A549 (cell line): ENCODE measurements around the gene LATS1. TPM values are rescaled to one million over a fixed set of nuclear protein-coding genes. Genes with fewer than 3 reads are reported as not detected.
"Not testable (repeated sequence)": the region's sequence is repeated elsewhere in the genome, so short reads cannot be mapped to it uniquely, and the experiment has no call there.

Source experiments
- ATAC-seq, 2 experiments: fragments of 200-7000 bp in 1 of 2; fragments of >200 bp in 1 of 2; cut with Nextera tagmentation in 1 of 2; cut with Tn5 transposase in 1 of 2; 3 replicates each; pipeline versions ENCODE4 v1.8.0 to v1.9.1; 2018 to 2020; ENCODE audit warnings: mild to moderate bottlenecking in 1 of 2, moderate library complexity in 1 of 2
- CTCF ChIA-PET: fragments of 300-600 bp; sonication (Branson Sonifier 250); formaldehyde crosslinking; extraction: SDS; loops from one replicate; lab custom pipeline; 2021; ENCODE audit warnings: antibody characterized with exemption, inconsistent platforms; lab: Yijun Ruan, JAX
- POLR2A ChIA-PET: fragments of 350-600 bp; formaldehyde crosslinking; extraction: SDS; loops from one replicate; lab custom pipeline; 2021; ENCODE audit warnings: antibody characterized with exemption, inconsistent platforms; lab: Yijun Ruan, JAX
- DNase-seq, 2 experiments: peaks; one replicate each; pipeline versions ENCODE4 v3.0.0 to v3.0.0-alpha.2; 2011 to 2016; ENCODE audit warnings: low read depth in 1 of 2, low spot score in 1 of 2
- FAIRE-seq: peaks from 2 replicates; lab custom pipeline; 2011; peaks lifted over from hg19 to GRCh38; lab: Jason Lieb, UNC
- H3K27ac ChIP-seq, 2 experiments: fragments of >200 bp; sonication (Bioruptor Twin); formaldehyde crosslinking; 3 replicates each; pipeline ENCODE4 v1.5.1; 2016 to 2017
- H3K4me1 ChIP-seq: fragments of >200 bp; sonication (Bioruptor Twin); formaldehyde crosslinking; 3 replicates; pipeline ENCODE4 v1.6.1; 2016
- H3K4me2 ChIP-seq: fragments of >200 bp; sonication (Bioruptor Twin); formaldehyde crosslinking; 3 replicates; pipeline ENCODE4 v1.6.1; 2016
- H3K4me3 ChIP-seq: fragments of >200 bp; sonication (Bioruptor Twin); formaldehyde crosslinking; 3 replicates; pipeline ENCODE4 v1.5.1; 2016
- H3K9me3 ChIP-seq: fragments of >200 bp; sonication (Bioruptor Twin); formaldehyde crosslinking; 3 replicates; pipeline ENCODE4 v1.6.1; 2016
- CEBPB ChIP-seq, 2 experiments: fragments of >200 bp in 1 of 2; sonication (Bioruptor Twin) in 1 of 2; formaldehyde crosslinking in 1 of 2; IDR thresholded peaks; 2 replicates each; pipeline ENCODE4 v1.6.1; 2012 to 2016
- CHD2 ChIP-seq: fragments of 150-350 bp; IDR thresholded peaks from 2 replicates; pipeline ENCODE4 v1.6.1; 2014; ENCODE audit warnings: low read length; ENCODE audit not compliant: partially characterized antibody
- FOSB ChIP-seq: fragments of 250-450 bp; sonication (Bioruptor Pico); IDR thresholded peaks from 2 replicates; pipeline ENCODE4 v1.5.0; 2020; ENCODE audit warnings: mild to moderate bottlenecking, moderate library complexity
- FOSL2 ChIP-seq, 2 experiments: fragments of 450-650 bp in 1 of 2; fragments of >200 bp in 1 of 2; sonication (Bioruptor Twin) in 1 of 2; formaldehyde crosslinking; IDR thresholded peaks; 2 replicates each; pipeline versions ENCODE4 v1.5.0 to v1.6.1; 2016 to 2020; ENCODE audit warnings: mild to moderate bottlenecking in 1 of 2, moderate library complexity in 1 of 2
- HDAC2 ChIP-seq: fragments of 200-600 bp; sonication (generic); IDR thresholded peaks from 2 replicates; pipeline ENCODE4 v1.6.1; 2016
- HEYL ChIP-seq: fragments of 250-450 bp; sonication (Bioruptor Pico); IDR thresholded peaks from 2 replicates; pipeline ENCODE4 v1.8.0; 2021; ENCODE audit warnings: mild to moderate bottlenecking, moderate library complexity
- JUN ChIP-seq, 2 experiments: fragments of >200 bp; sonication (Bioruptor Twin); formaldehyde crosslinking; IDR thresholded peaks; 2 replicates in 1 of 2; 3 replicates in 1 of 2; pipeline ENCODE4 v1.6.1; 2016 to 2017
- KDM5A ChIP-seq: fragments of 200-600 bp; sonication (generic); IDR thresholded peaks from 2 replicates; pipeline ENCODE4 v1.6.1; 2016; ENCODE audit warnings: antibody characterized with exemption, mild to moderate bottlenecking
- MAFK ChIP-seq: fragments of 450-650 bp; IDR thresholded peaks from 2 replicates; pipeline ENCODE4 v1.6.1; 2014; ENCODE audit not compliant: partially characterized antibody
- PHF8 ChIP-seq: fragments of 200-600 bp; sonication (generic); IDR thresholded peaks from 2 replicates; pipeline ENCODE4 v1.6.1; 2016; ENCODE audit warnings: low read depth, mild to moderate bottlenecking, antibody characterized with exemption, moderate library complexity, borderline replicate concordance
- POLR2A ChIP-seq: IDR thresholded peaks from 2 replicates; pipeline ENCODE4 v1.6.1; 2012; ENCODE audit warnings: mild to moderate bottlenecking, low read length
- RCOR1 ChIP-seq: fragments of 150-350 bp; IDR thresholded peaks from 2 replicates; pipeline ENCODE4 v1.6.1; 2014; ENCODE audit warnings: antibody characterized with exemption, low read length, low read depth
- RNF2 ChIP-seq: fragments of 200-600 bp; sonication (generic); IDR thresholded peaks from 2 replicates; pipeline ENCODE4 v1.6.1; 2016; ENCODE audit warnings: low read depth, mild to moderate bottlenecking, antibody characterized with exemption, moderate library complexity, borderline replicate concordance
- ZSCAN20 ChIP-seq: fragments of 250-450 bp; sonication (Bioruptor Pico); IDR thresholded peaks from 2 replicates; pipeline ENCODE4 v1.8.0; 2022; ENCODE audit warnings: mild to moderate bottlenecking, moderate library complexity
- WGBS: methylation state at CpG from one replicate; pipeline ENCODE4 v1.1.6; 2017; ENCODE audit errors: missing lambda C conversion rate; 5-methylcytosine and 5-hydroxymethylcytosine counted together
- polyA plus RNA-seq, 4 experiments: library from polyadenylated mRNA; depleted of rRNA in 3 of 4; stranded (reverse); fragments of >200 nt; fragmentation: RNase III in 1 of 4; extraction: RNeasy Plus Mini Kit Qiagen cat#74134 plus additional on column Dnase treatment in 1 of 4; gene quantifications; 2 replicates in 3 of 4; 3 replicates in 1 of 4; pipeline ENCODE4 v1.2.3, GENCODE V29; 2011 to 2017
- TF ChIP-seq, protein P1 (sequence below): fragments of >200 bp; sonication (Bioruptor Twin); formaldehyde crosslinking; IDR thresholded peaks from 3 replicates; pipeline ENCODE4 v1.6.1; 2016
- TF ChIP-seq, protein P2 (sequence below): IDR thresholded peaks from 2 replicates; pipeline ENCODE4 v1.6.1; 2012
- TF ChIP-seq, protein P3 (sequence below): fragments of >200 bp; sonication (Bioruptor Twin); formaldehyde crosslinking; IDR thresholded peaks from 3 replicates; pipeline ENCODE4 v1.5.1; 2016
- TF ChIP-seq, protein P4 (sequence below): IDR thresholded peaks from 2 replicates; pipeline ENCODE4 v1.6.1; 2012
- TF ChIP-seq, protein P5 (sequence below): IDR thresholded peaks from 2 replicates; pipeline ENCODE4 v1.6.1; 2012; ENCODE audit warnings: low read depth, borderline replicate concordance

The LATS1 gene
- polyA plus RNA-seq, 2 of the 4 experiments (the other 2 are of a cell fraction), result 6.1 to 18.5 TPM

DNA sequence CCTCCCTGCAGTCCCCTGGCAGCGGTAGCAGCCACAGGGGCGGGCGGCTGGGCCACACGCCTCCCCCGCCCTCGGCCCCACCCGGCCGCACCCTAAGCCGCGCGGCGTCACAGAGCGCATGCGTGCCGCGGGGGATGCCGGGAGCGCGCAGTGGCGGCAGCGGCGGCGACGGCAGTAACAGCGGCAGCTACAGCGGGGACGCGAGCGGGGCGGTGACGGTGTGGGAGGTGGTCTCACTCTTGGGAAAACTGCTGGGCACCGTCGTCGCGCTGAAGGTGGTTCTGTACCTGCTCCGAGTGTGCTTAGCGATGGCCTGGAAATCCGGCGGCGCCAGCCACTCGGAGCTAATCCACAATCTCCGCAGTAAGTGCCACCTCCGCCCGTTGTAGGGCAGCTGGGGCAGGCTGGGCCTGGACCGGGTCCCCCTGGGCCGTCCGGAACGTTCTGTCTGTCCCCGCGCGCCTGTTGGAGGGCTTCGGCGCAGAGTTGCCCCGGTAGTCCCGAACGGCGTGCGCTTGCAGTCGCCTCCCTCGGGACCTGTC, 31.8 kb upstream of the LATS1 start, which contains the start of gene PCMT1:
PCMT1 (plus strand) TSS at position 148 of the 542 bp plus-strand sequence; CDS start at position 309, 161 bp downstream.
- Histone ChIP-seq H3K27ac (peak within 1 kb of the TSS; percentile 93 to 97), H3K4me3 (peak within 1 kb of the TSS; percentile 97), H3K9me3 (no peaks in the 10 kb centered on the region), H3K4me2 (peak within 1 kb of the TSS; percentile 74), H3K4me1 (peaks cover 24% of the 10 kb centered on the region)
- peak; percentile 90 to 93 for ATAC-seq
- CTCF ChIA-PET, result no interaction called here
- POLR2A ChIA-PET, result interaction anchor here (0.6 to 1.3 kb wide), 5 partner anchors 14 to 199 kb away, joined by 3 to 9 read pairs (median 3); partner anchors contain the start of genes GINM1 and LATS1
- no peak for FAIRE-seq
- TF ChIP-seq, protein P1, sequence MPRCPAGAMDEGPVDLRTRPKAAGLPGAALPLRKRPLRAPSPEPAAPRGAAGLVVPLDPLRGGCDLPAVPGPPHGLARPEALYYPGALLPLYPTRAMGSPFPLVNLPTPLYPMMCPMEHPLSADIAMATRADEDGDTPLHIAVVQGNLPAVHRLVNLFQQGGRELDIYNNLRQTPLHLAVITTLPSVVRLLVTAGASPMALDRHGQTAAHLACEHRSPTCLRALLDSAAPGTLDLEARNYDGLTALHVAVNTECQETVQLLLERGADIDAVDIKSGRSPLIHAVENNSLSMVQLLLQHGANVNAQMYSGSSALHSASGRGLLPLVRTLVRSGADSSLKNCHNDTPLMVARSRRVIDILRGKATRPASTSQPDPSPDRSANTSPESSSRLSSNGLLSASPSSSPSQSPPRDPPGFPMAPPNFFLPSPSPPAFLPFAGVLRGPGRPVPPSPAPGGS, result 0 out of 3 replicates have a peak, but pooled peaks have one; percentile 41
- TF ChIP-seq RCOR1 (no peak), JUN (IDR thresholded peaks at IDR 0.05) (peak; percentile 27 to 48; a peak in 2 of 5 replicates), HEYL (CRISPR knock-in tag) (no peak), PHF8 (peak; percentile 8; the same call in 1 of the 2 replicates), CHD2 (no peak), POLR2A (peak; percentile 74)
- DNase-seq, result peak; percentile 67 to 89
- 2% methylated on average over 13 of the region's 60 CpGs for WGBS

DNA sequence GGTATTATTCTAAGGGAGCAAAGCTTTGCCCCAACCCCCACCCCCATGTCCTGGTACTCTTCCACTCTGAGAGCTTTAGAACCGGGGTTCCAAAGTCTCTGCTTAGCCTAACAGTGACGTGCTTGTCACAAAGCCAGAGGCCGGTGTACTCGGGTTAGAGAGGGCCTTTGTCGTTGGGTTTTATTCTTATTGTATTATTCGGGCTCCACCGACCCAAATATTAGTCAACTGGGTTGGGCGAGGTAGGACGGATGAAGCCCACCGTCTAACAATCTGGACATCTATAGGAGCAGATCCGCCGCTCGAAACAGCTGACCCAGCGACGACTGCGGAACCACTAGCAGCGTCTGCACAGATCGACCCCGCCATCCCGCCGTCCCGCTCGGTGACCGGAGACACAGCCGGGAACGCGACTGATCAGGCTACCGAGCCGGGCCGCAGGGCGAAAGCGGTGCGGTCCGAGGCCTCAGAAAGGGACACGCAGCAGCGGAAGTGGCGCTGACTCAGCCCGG, 31.2 kb upstream of the LATS1 start:
- CTCF ChIA-PET; DNase-seq; FAIRE-seq; H3K9me3 ChIP-seq; TF ChIP-seq FOSL2 (IDR thresholded peaks at IDR 0.05): not testable (repeated sequence)
- H3K4me3 ChIP-seq, result peak overlapping the region; percentile 97
- WGBS, result no CpG with 5 or more reads among the region's 38 CpGs
- peak overlapping the region; percentile 59 for H3K4me2 ChIP-seq
- POLR2A ChIA-PET, result interaction anchor here (0.6 to 1.3 kb wide), 4 partner anchors 14 to 183 kb away, joined by 3 to 9 read pairs (median 3); partner anchors contain the start of genes GINM1 and LATS1
- peaks cover 24% of the 10 kb centered on the region for H3K4me1 ChIP-seq
- peak overlapping the region; percentile 93 to 97 for H3K27ac ChIP-seq
- ATAC-seq, result peak; percentile 3 to 9; a peak in 4 of 6 replicates
- peak; percentile 54 for TF ChIP-seq FOSL2 (CRISPR knock-in tag; IDR thresholded peaks at IDR 0.05)

DNA sequence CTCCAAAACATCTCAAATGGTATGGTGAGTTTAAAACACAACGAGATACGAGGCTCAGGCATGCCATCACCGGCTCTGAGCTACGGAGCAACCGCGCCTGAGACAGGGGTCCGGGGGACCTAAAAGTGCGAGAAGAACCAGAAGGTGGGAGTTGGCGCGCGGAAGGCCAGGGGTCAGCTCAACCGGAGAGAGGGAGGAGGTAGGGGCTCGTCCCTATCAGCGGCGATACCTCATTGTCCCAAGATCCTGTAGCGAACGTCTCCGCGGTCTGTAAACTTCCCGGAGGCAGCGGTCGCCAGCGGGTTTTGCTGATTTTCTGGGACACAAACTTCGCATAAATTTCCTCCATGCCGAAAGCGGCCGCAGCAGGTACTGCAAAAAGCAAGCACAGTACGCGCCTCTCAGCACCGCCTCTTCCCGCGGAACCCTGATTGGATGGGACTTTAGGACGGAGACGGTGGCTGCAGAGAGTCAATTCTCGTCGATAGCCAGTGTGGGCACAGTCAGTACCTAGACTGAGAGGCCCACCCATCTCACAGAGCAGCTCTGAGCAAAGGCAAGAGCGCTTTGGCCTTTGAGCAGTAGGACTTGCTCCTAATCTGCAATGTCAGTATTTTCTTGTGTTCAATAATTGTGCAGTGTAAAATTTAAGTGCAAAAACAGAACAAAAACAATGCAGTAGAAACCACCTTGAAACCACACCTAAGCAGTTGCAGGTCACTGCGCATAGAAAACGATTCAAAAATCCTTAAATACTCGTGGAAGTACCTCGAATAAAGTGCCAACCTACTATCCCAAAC, 28.4 kb upstream of the LATS1 start, which contains the start of gene NUP43:
NUP43 (minus strand) TSS at position 383 of the 800 bp plus-strand sequence; CDS start at position 349, 34 bp downstream.
- H3K27ac ChIP-seq, result peak within 1 kb of the TSS; percentile 78 to 91
- WGBS, result 7% methylated on average over 11 of the region's 41 CpGs
- peak; percentile 70 for TF ChIP-seq MAFK
- TF ChIP-seq, protein P2, sequence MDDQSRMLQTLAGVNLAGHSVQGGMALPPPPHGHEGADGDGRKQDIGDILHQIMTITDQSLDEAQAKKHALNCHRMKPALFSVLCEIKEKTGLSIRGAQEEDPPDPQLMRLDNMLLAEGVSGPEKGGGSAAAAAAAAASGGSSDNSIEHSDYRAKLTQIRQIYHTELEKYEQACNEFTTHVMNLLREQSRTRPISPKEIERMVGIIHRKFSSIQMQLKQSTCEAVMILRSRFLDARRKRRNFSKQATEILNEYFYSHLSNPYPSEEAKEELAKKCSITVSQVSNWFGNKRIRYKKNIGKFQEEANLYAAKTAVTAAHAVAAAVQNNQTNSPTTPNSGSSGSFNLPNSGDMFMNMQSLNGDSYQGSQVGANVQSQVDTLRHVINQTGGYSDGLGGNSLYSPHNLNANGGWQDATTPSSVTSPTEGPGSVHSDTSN, result no peak
- TF ChIP-seq FOSB (CRISPR knock-in tag), result no peak
- TF ChIP-seq, protein P3, sequence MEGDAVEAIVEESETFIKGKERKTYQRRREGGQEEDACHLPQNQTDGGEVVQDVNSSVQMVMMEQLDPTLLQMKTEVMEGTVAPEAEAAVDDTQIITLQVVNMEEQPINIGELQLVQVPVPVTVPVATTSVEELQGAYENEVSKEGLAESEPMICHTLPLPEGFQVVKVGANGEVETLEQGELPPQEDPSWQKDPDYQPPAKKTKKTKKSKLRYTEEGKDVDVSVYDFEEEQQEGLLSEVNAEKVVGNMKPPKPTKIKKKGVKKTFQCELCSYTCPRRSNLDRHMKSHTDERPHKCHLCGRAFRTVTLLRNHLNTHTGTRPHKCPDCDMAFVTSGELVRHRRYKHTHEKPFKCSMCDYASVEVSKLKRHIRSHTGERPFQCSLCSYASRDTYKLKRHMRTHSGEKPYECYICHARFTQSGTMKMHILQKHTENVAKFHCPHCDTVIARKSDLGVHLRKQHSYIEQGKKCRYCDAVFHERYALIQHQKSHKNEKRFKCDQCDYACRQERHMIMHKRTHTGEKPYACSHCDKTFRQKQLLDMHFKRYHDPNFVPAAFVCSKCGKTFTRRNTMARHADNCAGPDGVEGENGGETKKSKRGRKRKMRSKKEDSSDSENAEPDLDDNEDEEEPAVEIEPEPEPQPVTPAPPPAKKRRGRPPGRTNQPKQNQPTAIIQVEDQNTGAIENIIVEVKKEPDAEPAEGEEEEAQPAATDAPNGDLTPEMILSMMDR, result peak; percentile 8; the same call in 1 of the 3 replicates
- no peak for TF ChIP-seq HDAC2
- no peak for TF ChIP-seq CEBPB (IDR thresholded peaks at IDR 0.05)
- TF ChIP-seq POLR2A, result peak; percentile 21; the same call in 1 of the 2 replicates
- TF ChIP-seq, protein P4, sequence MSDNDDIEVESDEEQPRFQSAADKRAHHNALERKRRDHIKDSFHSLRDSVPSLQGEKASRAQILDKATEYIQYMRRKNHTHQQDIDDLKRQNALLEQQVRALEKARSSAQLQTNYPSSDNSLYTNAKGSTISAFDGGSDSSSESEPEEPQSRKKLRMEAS, result peak; percentile 46; the same call in 1 of the 2 replicates
- TF ChIP-seq KDM5A, result peak; percentile 38; the same call in 1 of the 2 replicates
- no peak for TF ChIP-seq RNF2
- peak in 1 of 2 experiments; percentile 60; a peak in 2 of 5 replicates for TF ChIP-seq JUN (IDR thresholded peaks at IDR 0.05)
- TF ChIP-seq ZSCAN20 (CRISPR knock-in tag), result no peak
- TF ChIP-seq, protein P5, sequence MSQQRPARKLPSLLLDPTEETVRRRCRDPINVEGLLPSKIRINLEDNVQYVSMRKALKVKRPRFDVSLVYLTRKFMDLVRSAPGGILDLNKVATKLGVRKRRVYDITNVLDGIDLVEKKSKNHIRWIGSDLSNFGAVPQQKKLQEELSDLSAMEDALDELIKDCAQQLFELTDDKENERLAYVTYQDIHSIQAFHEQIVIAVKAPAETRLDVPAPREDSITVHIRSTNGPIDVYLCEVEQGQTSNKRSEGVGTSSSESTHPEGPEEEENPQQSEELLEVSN, result peak; percentile 45; the same call in 1 of the 2 replicates
- TF ChIP-seq, all 56 proteins: peak for 7
- ChIA-PET CTCF (interaction anchor here (0.8 to 0.9 kb wide), 2 partner anchors 9 to 10 kb away, joined by 3 to 4 read pairs; no protein-coding TSS in a partner anchor), POLR2A (no interaction called here)
- Histone ChIP-seq H3K4me3 (peak within 1 kb of the TSS; percentile 81), H3K4me2 (peak within 1 kb of the TSS; percentile 92), H3K9me3 (no peaks in the 10 kb centered on the region), H3K4me1 (peaks cover 21% of the 10 kb centered on the region)
- FAIRE-seq (no peak), ATAC-seq (peak; percentile 77 to 79), DNase-seq (peak; percentile 81 to 94)

DNA sequence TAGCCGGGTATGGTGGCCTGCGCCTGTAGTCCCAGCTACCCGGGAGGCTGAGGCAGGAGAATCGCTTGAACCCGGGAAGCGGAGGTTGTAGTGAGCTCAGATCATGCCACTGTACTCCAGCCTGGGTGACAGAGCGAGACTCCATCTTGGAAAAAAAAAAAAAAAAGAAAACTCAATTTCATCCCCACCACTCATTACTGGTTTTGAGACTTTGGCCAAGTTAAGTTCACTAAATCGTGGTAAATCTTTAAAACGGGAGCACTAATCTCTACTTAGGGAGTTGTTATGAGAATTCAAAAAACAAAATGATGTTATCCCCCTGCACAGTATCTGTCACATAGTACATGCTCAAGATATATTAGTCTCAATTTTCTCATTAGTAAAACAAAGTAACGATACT, 27.4 kb upstream of the LATS1 start:
- POLR2A ChIA-PET, ATAC-seq, H3K9me3 ChIP-seq, FAIRE-seq, DNase-seq: not testable (repeated sequence)
- H3K4me1 ChIP-seq, result peaks cover 13% of the 10 kb centered on the region
- H3K27ac ChIP-seq, result peak overlapping the region in 1 of 2 experiments; percentile 78; a peak in 1 of 6 replicates
- CTCF ChIA-PET, result interaction anchor here (0.9 kb wide), 1 partner anchor 11 kb away, joined by 4 read pairs; no protein-coding TSS in a partner anchor
- H3K4me2 ChIP-seq, result peak overlapping the region; percentile 92
- H3K4me3 ChIP-seq, result peak overlapping the region; percentile 81
- 71% methylated on average over 10 of the region's 10 CpGs for WGBS
